MV-4-11 (cell line): ENCODE measurements around the gene KRT71.
A peak's percentile ranks its signal among the peaks of the same experiment; 100 is the strongest.
"Not testable (repeated sequence)": the region's sequence is repeated elsewhere in the genome, so short reads cannot be mapped to it uniquely, and the experiment has no call there.

Experiments used
- DNase-seq: peaks from one replicate; lab custom pipeline; 2025; lab: John Stamatoyannopoulos, UW

KRT71 gene

GRCh38 chr12:52552681-52553195 lies at the start of gene KRT71:
Gene KRT71 (minus strand): TSS chr12:52553145. CDS start chr12:52553077, 68 bp downstream.
- DNase-seq = no peak

GRCh38 chr12:52602552-52602951 lies 49.6 kb upstream of the KRT71 start:
- no peak for DNase-seq

- DNase-seq = no peak
Measured at GRCh38 chr12:52601671-52602070, 48.7 kb upstream of the KRT71 start.

DNA sequence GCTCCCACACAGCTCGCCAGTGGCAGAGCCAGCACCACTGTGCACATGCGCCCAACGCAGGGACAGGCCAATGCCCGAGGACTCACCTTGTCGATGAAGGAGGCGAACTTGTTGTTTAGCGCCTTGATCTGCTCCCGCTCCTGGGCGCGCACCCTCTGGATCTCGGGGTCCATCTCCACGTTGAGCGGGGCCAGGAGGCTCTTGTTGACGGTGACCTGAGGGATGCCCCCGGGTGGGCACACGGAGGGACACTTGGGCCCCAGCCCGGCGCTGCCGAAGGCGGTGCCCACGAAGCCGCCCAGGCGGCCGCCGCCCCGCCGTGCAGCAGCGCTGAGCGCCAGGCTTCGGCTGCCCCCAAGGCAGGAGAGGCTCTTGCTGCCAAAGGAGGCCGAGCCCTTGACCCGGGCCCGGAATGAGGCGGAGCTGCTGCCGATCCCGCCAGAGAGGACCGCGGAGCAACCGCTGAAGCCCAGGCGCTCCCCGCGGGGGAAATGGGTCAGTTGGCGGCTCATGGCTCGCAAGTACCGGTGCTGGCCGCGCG lies 48.1 kb upstream of the KRT71 start, which contains the start of gene KRT72:
TSS of gene KRT72 (minus strand) at position 523 of the 541 bp plus-strand sequence. CDS start at position 512, 11 bp downstream.
- no peak for DNase-seq

- DNase-seq = no peak
Measured at GRCh38 chr12:52600475-52600874, 47.5 kb upstream of the KRT71 start.

GRCh38 chr12:52600071-52600470 lies 47.1 kb upstream of the KRT71 start:
- no peak for DNase-seq

- no peak for DNase-seq
Measured at GRCh38 chr12:52598966-52599365, 46.0 kb upstream of the KRT71 start.

DNA sequence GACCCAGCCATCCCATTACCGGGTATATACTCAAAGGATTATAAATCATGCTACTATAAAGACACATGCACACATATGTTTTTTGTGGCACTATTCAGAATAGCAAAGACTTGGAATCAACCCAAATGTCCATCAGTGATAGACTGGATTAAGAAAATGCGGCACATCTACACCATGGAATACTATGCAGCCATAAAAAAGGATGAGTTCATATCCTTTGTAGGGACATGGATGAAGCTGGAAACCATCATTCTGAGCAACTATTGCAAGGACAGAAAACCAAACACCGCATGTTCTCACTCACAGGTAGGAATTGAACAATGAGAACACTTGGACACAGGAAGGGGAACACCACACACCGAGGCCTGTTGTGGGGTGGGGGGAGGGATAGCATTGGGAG lies 41.3 kb upstream of the KRT71 start:
- DNase-seq = not testable (repeated sequence)

GRCh38 chr12:52591521-52591920 lies 38.6 kb upstream of the KRT71 start:
- no peak for DNase-seq

DNA sequence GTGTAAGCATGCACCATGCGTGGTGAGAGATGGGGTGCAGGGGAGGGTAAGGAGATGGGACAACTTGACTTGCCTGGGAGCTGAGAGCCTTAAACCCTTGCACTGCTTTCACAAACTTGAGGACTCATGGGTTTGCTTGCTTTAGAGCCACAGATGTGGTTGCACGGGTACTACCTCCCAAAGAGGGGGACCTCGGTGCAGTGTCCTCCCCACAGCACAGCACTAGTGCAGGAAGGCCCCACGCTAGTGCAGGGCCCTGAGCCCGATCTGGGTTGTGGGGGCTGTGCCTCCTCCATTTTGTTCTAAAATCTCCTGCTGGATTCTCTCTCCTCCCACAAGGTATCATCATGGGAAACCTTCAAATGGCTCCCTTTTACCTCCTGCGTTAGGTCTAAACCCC lies 37.1 kb upstream of the KRT71 start:
- no peak for DNase-seq

DNA sequence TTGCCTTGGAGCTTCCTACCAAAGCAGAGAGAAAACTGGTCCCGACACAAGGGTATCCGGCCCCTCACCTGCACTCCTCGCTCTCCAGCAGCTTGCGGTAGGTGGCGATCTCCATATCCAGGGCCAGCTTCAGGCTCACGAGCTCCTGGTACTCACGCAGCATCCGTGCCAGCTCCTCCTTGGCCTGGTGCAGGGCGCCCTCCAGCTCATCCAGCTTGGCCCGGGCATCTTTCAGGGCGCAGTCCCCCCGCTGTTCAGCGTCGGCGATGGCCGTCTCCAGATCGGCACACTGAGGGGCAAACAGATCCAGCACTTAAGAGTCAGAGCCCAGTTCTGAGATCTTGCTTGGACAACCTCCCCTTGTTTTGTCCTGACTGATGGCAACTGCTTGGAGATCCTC lies 34.6 kb upstream of the KRT71 start:
- no peak for DNase-seq

DNA sequence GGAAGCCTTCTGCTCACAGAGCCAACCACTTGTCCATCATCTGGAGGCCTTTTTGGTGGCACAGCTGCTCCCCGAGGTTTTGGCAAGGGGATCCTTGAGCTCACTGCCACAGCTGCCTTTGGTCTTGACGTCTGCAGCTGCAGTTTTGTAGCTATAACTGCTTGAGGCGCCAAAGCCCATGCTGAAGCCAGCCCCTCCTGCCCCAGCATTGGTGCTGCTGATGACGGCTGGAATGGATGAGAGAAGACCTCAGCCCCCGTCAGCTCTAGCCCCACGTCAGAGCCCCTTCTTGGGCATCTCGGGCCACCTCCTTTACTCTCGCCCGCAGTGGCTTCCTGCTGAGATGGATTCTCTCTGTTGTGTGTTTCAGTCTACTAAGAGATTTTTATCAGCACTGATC lies 33.0 kb upstream of the KRT71 start:
- no peak for DNase-seq

GRCh38 chr12:52585066-52585465 lies 32.1 kb upstream of the KRT71 start:
- no peak for DNase-seq

DNA sequence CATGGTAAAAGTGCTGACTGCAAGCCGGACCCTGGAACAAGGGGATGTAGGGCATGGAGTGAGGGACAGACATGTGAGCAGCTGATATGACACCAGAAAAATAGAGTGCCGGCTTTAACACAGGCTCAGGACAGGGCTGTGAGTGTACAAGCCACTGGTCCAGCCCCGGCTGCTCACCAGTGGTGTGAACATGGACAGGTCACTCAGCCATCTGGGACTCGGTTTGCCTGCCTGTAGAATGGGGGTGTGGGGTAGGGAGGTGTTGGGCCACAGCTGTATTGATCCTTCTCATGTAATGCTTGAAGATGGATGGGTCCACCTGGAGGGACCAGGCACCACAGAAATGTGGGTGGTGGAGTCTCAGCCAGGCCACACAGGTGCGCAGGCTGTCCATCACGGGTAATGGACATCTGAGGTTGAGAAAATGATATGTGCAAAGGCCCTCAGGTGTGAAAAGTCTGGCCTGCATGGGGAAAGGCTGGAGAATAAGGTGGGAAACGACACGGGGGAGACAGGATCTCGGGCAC lies 31.3 kb upstream of the KRT71 start:
- DNase-seq = no peak

GRCh38 chr12:52582971-52583456 lies 30.1 kb upstream of the KRT71 start:
- DNase-seq = peak; percentile 27

GRCh38 chr12:52582486-52582885 lies 29.5 kb upstream of the KRT71 start:
- no peak for DNase-seq

GRCh38 chr12:52581481-52581880 lies 28.5 kb upstream of the KRT71 start:
- no peak for DNase-seq

GRCh38 chr12:52581066-52581465 lies 28.1 kb upstream of the KRT71 start:
- DNase-seq = no peak

GRCh38 chr12:52580496-52580895 lies 27.6 kb upstream of the KRT71 start:
- DNase-seq = no peak

- DNase-seq = no peak
Measured at GRCh38 chr12:52579468-52580465, 26.8 kb upstream of the KRT71 start.

GRCh38 chr12:52578469-52578868 lies 25.5 kb upstream of the KRT71 start:
- DNase-seq = no peak

GRCh38 chr12:52577316-52577715 lies 24.4 kb upstream of the KRT71 start:
- DNase-seq = no peak

DNA sequence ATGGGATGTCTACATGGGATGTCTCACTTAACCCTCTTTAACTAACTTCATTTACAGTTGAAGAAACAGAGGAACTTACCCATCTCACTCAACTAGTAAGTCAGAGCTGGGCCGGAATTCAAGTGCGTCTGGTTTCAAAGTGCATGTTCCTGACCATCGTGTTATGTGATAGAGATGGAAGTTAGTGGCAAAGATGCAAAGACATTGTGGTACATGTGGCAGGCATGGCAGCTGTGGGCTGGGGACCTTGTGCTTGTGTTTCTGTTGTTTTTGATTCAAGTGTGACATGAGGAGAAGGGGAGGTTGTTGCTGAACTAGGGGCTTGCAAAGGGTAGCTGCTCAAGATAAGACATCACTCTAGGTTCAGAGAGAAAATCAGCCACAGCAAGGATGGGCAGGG lies 23.0 kb upstream of the KRT71 start:
- DNase-seq = no peak
